ENCODE data around the gene ZNF407.
A peak's percentile ranks its signal among the peaks of the same experiment; 100 is the strongest.

The ZNF407 gene

DNA sequence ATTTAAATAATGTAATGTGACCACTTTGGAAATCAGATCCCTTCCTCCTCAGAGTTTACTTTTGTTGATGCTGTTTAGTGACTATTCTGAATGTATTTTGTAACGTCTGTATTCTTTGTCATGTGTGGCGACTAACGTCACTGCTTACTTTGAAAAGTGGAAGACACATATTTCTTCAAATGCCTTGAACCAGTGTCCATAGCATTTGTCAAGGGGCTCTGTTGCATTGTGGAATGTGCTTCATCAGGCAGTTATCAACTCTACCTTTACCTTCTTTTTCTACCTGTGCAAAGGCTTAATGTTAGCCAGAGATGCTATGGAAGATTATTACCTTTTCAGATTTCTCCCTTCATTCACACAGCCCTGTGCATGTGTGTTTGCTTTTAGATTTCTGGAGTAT lies 162.4 kb downstream of the ZNF407 start:
- H3K4me3 ChIP-seq (ENCODE audit: low read depth, low read length): no peak overlapping the region
- no peak for TF ChIP-seq CTCF (IDR thresholded peaks at IDR 0.05; ENCODE audit: insufficient read depth, low read depth, low read length, missing control alignments)
- no peak for DNase-seq (ENCODE audit: low read depth)

DNA sequence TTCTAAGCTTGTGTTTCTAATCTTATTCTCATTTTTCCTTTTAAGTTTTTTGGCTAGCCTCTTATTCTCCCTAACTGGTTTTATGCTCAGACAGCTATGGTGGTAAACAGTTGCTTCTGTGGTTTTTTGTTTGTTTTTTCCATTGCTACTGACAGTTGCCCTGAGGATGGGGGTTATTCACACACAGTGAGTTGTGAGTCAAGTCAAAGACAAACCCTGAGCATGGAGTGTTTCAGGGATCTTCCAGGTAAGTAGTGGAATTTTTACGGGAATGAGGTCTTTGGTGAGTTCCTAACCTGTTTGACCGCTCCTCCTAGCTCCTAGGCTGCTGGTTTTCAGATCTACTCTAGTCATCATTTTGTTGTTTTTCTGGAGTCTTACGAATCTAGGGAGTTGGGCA lies 162.8 kb downstream of the ZNF407 start:
- no peak for DNase-seq (ENCODE audit: low read depth)
- no peak for TF ChIP-seq CTCF (IDR thresholded peaks at IDR 0.05; ENCODE audit: insufficient read depth, low read depth, low read length, missing control alignments)

GRCh38 chr18:74766251-74766650 lies 168.6 kb downstream of the ZNF407 start:
- DNase-seq (ENCODE audit: low read depth): no peak
- no peak overlapping the region for H3K4me3 ChIP-seq (ENCODE audit: low read depth, low read length)
- TF ChIP-seq CTCF (IDR thresholded peaks at IDR 0.05; ENCODE audit: insufficient read depth, low read depth, low read length, missing control alignments): no peak

More for the DNA sequence above, 162.8 kb downstream of the ZNF407 start:
- H3K4me3 ChIP-seq (ENCODE audit: low read depth, low read length): no peak overlapping the region

DNA sequence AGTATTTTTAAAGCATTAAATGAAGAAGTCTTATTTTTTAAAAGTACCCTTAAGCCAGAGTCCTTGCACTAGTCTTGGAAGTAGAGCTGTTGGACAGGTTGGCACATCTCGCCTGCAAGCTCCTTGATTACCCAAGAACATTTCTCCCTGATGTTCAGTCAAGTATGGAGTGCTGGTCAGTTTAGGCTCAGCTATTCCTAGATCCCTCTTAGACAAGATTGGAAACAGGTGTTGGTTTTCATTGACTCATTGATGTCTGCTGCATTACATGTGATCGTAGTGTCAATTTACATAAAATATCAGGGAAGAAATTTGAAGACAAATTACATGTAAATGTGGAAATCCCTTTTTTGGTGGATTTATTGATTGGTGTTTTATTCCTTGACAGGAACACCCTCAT lies 170.4 kb downstream of the ZNF407 start:
- TF ChIP-seq CTCF (IDR thresholded peaks at IDR 0.05; ENCODE audit: insufficient read depth, low read depth, low read length, missing control alignments): no peak
- DNase-seq (ENCODE audit: low read depth): no peak
- H3K4me3 ChIP-seq (ENCODE audit: low read depth, low read length): no peak overlapping the region

- no peak for TF ChIP-seq CTCF (IDR thresholded peaks at IDR 0.05; ENCODE audit: insufficient read depth, low read depth, low read length, missing control alignments)
- DNase-seq (ENCODE audit: low read depth): peak; percentile 57
- H3K4me3 ChIP-seq (ENCODE audit: low read depth, low read length): no peak overlapping the region
Measured at GRCh38 chr18:74773171-74773624, 175.5 kb downstream of the ZNF407 start.

- no peak for DNase-seq (ENCODE audit: low read depth)
- no peak overlapping the region for H3K4me3 ChIP-seq (ENCODE audit: low read depth, low read length)
- TF ChIP-seq CTCF (IDR thresholded peaks at IDR 0.05; ENCODE audit: insufficient read depth, low read depth, low read length, missing control alignments): no peak
Measured at GRCh38 chr18:74774486-74774885, 176.8 kb downstream of the ZNF407 start.

DNA sequence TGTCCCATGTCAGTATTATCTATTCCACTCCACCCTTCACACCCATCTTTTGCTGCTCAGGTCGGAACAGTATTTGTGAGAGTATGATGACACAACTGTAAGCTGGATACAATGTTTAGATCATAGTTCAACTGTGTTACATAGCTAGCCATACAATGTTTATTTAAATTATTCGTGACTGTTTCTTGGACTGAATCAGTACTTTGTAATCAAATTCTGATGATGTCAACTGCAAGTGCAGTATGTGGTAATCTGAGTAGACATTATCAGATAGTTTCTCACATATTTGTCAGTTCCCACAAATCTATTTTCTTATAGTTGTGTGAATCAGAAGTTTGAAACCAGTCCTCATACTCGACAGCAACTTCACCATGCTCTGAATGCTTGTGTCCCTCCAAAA lies 177.6 kb downstream of the ZNF407 start:
- H3K4me3 ChIP-seq (ENCODE audit: low read depth, low read length): no peak overlapping the region
- no peak for TF ChIP-seq CTCF (IDR thresholded peaks at IDR 0.05; ENCODE audit: insufficient read depth, low read depth, low read length, missing control alignments)
- no peak for DNase-seq (ENCODE audit: low read depth)
